Calu3 (cell line): ENCODE results near the gene FBXO9. TPM values are rescaled to one million over a fixed set of nuclear protein-coding genes. Genes with fewer than 3 reads are reported as not detected.
"Not testable (repeated sequence)": the region's sequence is repeated elsewhere in the genome, so short reads cannot be mapped to it uniquely, and the experiment has no call there.

ENCODE experiments used
- BruUV-seq: library from RNA; stranded (reverse); fragments of 400-500 nt; replicated peaks from 2 replicates; lab custom pipeline; 2021; lab: Mats Ljungman, UMichigan
- CTCF ChIA-PET: fragments of 300-600 bp; sonication (Branson Sonifier 250); formaldehyde crosslinking; loops from one replicate; lab custom pipeline; 2022; ENCODE audit warnings: antibody characterized with exemption; lab: Charles Lee
- DNase-seq: peaks from one replicate; pipeline ENCODE4 v3.0.0; 2022
- H3K27ac Mint-ChIP-seq: one replicate; pipeline ENCODE4 v1.8.0; 2022; ENCODE audit warnings: mixed read lengths; ENCODE audit not compliant: unreplicated experiment
- H3K27me3 Mint-ChIP-seq: one replicate; pipeline ENCODE4 v1.8.0; 2022; ENCODE audit warnings: mixed read lengths; ENCODE audit not compliant: unreplicated experiment
- H3K36me3 Mint-ChIP-seq: one replicate; pipeline ENCODE4 v1.8.0; 2022; ENCODE audit warnings: mild to moderate bottlenecking, moderate library complexity, mixed read lengths; ENCODE audit not compliant: insufficient read depth, unreplicated experiment
- H3K4me1 Mint-ChIP-seq: one replicate; pipeline ENCODE4 v1.8.0; 2022; ENCODE audit warnings: mild to moderate bottlenecking, low read depth, mixed read lengths; ENCODE audit not compliant: unreplicated experiment
- H3K4me3 Mint-ChIP-seq: one replicate; pipeline ENCODE4 v1.8.0; 2022; ENCODE audit warnings: mild to moderate bottlenecking, low read depth, moderate library complexity, mixed read lengths; ENCODE audit not compliant: unreplicated experiment
- H3K9me3 Mint-ChIP-seq: one replicate; pipeline ENCODE4 v1.8.0; 2022; ENCODE audit warnings: low read depth, mixed read lengths; ENCODE audit not compliant: unreplicated experiment
- CTCF ChIP-seq: fragments of 200-600 bp; IDR thresholded peaks from one replicate; pipeline ENCODE4 v1.8.0; 2022; ENCODE audit warnings: antibody characterized with exemption; ENCODE audit not compliant: unreplicated experiment
- intact Hi-C: fragments of 100-400 bp; cut with micrococcal nuclease; formaldehyde crosslinking; loops from one replicate; pipeline ENCODE4 v1.10.0; 2022; ENCODE audit not compliant: unreplicated experiment
- total RNA-seq: library from RNA; stranded (reverse); gene quantifications from 2 replicates; pipeline ENCODE4 v1.2.3, GENCODE V29; 2022

FBXO9 gene
- total RNA-seq, 1 experiment from 2014 or later, result 94.5 TPM

- H3K4me3 Mint-ChIP-seq, result peak overlapping the region; percentile 89
- CTCF ChIA-PET, result no interaction called here
- H3K27ac Mint-ChIP-seq, result no peak overlapping the region
- peaks cover 22% of the 10 kb centered on the region for H3K4me1 Mint-ChIP-seq
- H3K36me3 Mint-ChIP-seq, result peaks cover 19% of the 10 kb centered on the region
- no TSS peak for BruUV-seq
- DNase-seq, result no peak
- intact Hi-C loops, result loop anchor here (5.0 kb wide), 1 partner anchor 653 kb away; no protein-coding TSS in a partner anchor
- H3K9me3 Mint-ChIP-seq, result no peaks in the 10 kb centered on the region
- no peak for TF ChIP-seq CTCF
- no peaks in the 10 kb centered on the region for H3K27me3 Mint-ChIP-seq
Measured at GRCh38 chr6:53059648-53060589, 5.3 kb upstream of the FBXO9 start.

DNA sequence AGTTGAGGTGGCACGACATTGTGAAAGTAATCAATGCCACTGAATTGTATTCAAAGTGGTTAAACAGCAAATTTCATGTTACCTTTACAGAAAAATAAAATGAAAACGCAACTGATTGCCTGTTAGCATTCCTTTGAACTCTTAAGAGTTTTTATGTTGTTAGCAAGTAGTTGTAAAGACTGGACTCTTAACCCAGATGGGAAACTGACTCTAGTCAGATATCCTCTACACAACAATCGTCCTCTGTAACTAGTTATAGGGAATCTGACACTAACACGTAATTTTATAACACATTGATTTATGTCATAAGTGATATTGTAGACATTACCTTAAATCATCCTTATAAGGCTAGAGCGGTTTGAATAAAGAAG, 3.0 kb upstream of the FBXO9 start:
- H3K36me3 Mint-ChIP-seq, result peaks cover 34% of the 10 kb centered on the region
- H3K4me1 Mint-ChIP-seq, result peaks cover 28% of the 10 kb centered on the region
- no peak for TF ChIP-seq CTCF
- CTCF ChIA-PET, result no interaction called here
- H3K27me3 Mint-ChIP-seq, result no peaks in the 10 kb centered on the region
- no peaks in the 10 kb centered on the region for H3K9me3 Mint-ChIP-seq
- H3K27ac Mint-ChIP-seq, result peak overlapping the region; percentile 47
- intact Hi-C loops, result no loop called here
- peak overlapping the region; percentile 89 for H3K4me3 Mint-ChIP-seq
- BruUV-seq, result no TSS peak
- DNase-seq, result no peak

- H3K9me3 Mint-ChIP-seq, BruUV-seq, CTCF ChIA-PET, DNase-seq, intact Hi-C loops, H3K27ac Mint-ChIP-seq, H3K27me3 Mint-ChIP-seq: not testable (repeated sequence)
- peak overlapping the region; percentile 97 for H3K4me3 Mint-ChIP-seq
- peaks cover 34% of the 10 kb centered on the region for H3K36me3 Mint-ChIP-seq
- peaks cover 25% of the 10 kb centered on the region for H3K4me1 Mint-ChIP-seq
Measured at GRCh38 chr6:53064255-53064654, 949 bp upstream of the FBXO9 start.

- DNase-seq, result peak; percentile 93
- Mint-ChIP-seq H3K36me3 (peaks cover 34% of the 10 kb centered on the region), H3K4me3 (peak overlapping the region; percentile 97), H3K27me3 (no peaks in the 10 kb centered on the region), H3K27ac (peak overlapping the region; percentile 65), H3K9me3 (no peaks in the 10 kb centered on the region), H3K4me1 (peaks cover 20% of the 10 kb centered on the region)
- CTCF ChIA-PET, result no interaction called here
- intact Hi-C loops, result no loop called here
- no TSS peak for BruUV-seq
- TF ChIP-seq CTCF, result no peak
Measured at GRCh38 chr6:53064726-53065265, 408 bp upstream of the FBXO9 start.
